HCT116 (cell line): ENCODE results near the gene AP1M2. TPM values are rescaled to one million over a fixed set of nuclear protein-coding genes. Genes with fewer than 3 reads are reported as not detected.

Experiments used
- ATAC-seq: fragments of 200-7000 bp; cut with Tn5 transposase; 2 replicates; pipeline ENCODE4 v1.9.1; 2020; ENCODE audit warnings: mild to moderate bottlenecking, moderate library complexity
- BruUV-seq: library from RNA; stranded (reverse); fragments of 400-500 nt; replicated peaks from 2 replicates; lab custom pipeline; 2021; lab: Mats Ljungman, UMichigan
- CTCF ChIA-PET: fragments of 300-600 bp; sonication (Branson Sonifier 250); formaldehyde crosslinking; loops from one replicate; lab custom pipeline; 2021; ENCODE audit warnings: antibody characterized with exemption; lab: Charles Lee
- POLR2A ChIA-PET: fragments of 300-600, 350-600 bp; sonication (Branson Sonifier 250); formaldehyde crosslinking; loops from one replicate; lab custom pipeline; 2021; ENCODE audit warnings: antibody characterized with exemption; lab: Charles Lee
- RAD21 ChIA-PET, 2 experiments: fragments of 300-600 bp; sonication (Branson Sonifier 250); formaldehyde crosslinking; loops; one replicate each; lab custom pipeline; 2023; ENCODE audit warnings: low total read pairs in 2 of 2; ENCODE audit not compliant: uncharacterized antibody in 2 of 2, unreplicated experiment in 2 of 2, low non-redundant PET in 1 of 2; lab: Charles Lee
- DNase-seq: peaks from one replicate; pipeline ENCODE4 v3.0.0-alpha.2; 2010; ENCODE audit warnings: low read depth, low spot score
- H2AFZ ChIP-seq: fragments of 200-600 bp; shearing (Covaris generic), sonication (generic); 2 replicates; pipeline ENCODE4 v1.6.1; 2017; ENCODE audit warnings: low read depth, mixed run types, mixed read lengths, antibody characterized with exemption, low read length; ENCODE audit not compliant: poor library complexity, severe bottlenecking
- H3K27ac ChIP-seq: 2 replicates; pipeline ENCODE4 v1.5.1; 2012; ENCODE audit warnings: low read depth, low read length
- H3K27me3 ChIP-seq: fragments of 200-600 bp; sonication (generic); 2 replicates; pipeline ENCODE4 v1.6.1; 2016; ENCODE audit warnings: mixed run types, low read length, mixed read lengths; ENCODE audit not compliant: insufficient read depth
- H3K36me3 ChIP-seq, 2 experiments: fragments of 200-500 bp in 1 of 2; fragments of 200-600 bp in 1 of 2; sonication (Bioruptor generic) in 1 of 2; sonication (generic) in 1 of 2; 2 replicates each; pipeline versions ENCODE4 v1.5.1 to v1.6.1; 2014 to 2016; ENCODE audit warnings: low read length in 2 of 2, inconsistent platforms in 1 of 2, mixed read lengths in 1 of 2, mixed run types in 1 of 2; ENCODE audit not compliant: insufficient read depth in 2 of 2, control insufficient read depth in 1 of 2
- H3K4me1 ChIP-seq, 2 experiments: fragments of 200-600 bp in 1 of 2; sonication (generic) in 1 of 2; 2 replicates each; pipeline versions ENCODE4 v1.5.1 to v1.6.1; 2012 to 2017; ENCODE audit warnings: low read length in 2 of 2, inconsistent platforms in 1 of 2, mild to moderate bottlenecking in 1 of 2, mixed read lengths in 1 of 2, mixed run types in 1 of 2, moderate library complexity in 1 of 2; ENCODE audit not compliant: insufficient read depth in 2 of 2, control insufficient read depth in 1 of 2
- H3K4me2 ChIP-seq: fragments of 200-600 bp; sonication (generic); 2 replicates; pipeline ENCODE4 v1.6.1; 2017; ENCODE audit warnings: mixed run types, low read length, mixed read lengths
- H3K4me3 ChIP-seq, 2 experiments: fragments of 200-600 bp in 1 of 2; sonication (generic) in 1 of 2; replicated peaks in 1 of 2; 2 replicates each; pipeline ENCODE4 v1.5.1; 2011 to 2016; ENCODE audit warnings: low read length in 2 of 2, control low read depth in 1 of 2, low read depth in 1 of 2, mild to moderate bottlenecking in 1 of 2, mixed read lengths in 1 of 2, mixed run types in 1 of 2
- H3K79me2 ChIP-seq: fragments of 200-600 bp; sonication (generic); 2 replicates; pipeline ENCODE4 v1.6.1; 2017; ENCODE audit warnings: mild to moderate bottlenecking, mixed run types, low read length, moderate library complexity, mixed read lengths; ENCODE audit not compliant: insufficient read depth
- H3K9ac ChIP-seq: fragments of 200-600 bp; sonication (generic); 2 replicates; pipeline ENCODE4 v1.6.1; 2016; ENCODE audit warnings: low read length, mixed read lengths
- H3K9me2 ChIP-seq: fragments of 200-600 bp; sonication (generic), shearing (Covaris generic); 2 replicates; pipeline ENCODE4 v1.6.1; 2017; ENCODE audit warnings: mixed run types, mild to moderate bottlenecking, moderate library complexity; ENCODE audit not compliant: insufficient read depth
- H3K9me3 ChIP-seq, 2 experiments: fragments of 200-500 bp in 1 of 2; fragments of 200-600 bp in 1 of 2; sonication (Bioruptor generic) in 1 of 2; sonication (generic) in 1 of 2; 2 replicates each; pipeline ENCODE4 v1.6.1; 2014 to 2017; ENCODE audit warnings: low read length in 2 of 2, mixed read lengths in 2 of 2, inconsistent platforms in 1 of 2, low read depth in 1 of 2, mild to moderate bottlenecking in 1 of 2, mixed run types in 1 of 2, moderate library complexity in 1 of 2; ENCODE audit not compliant: control insufficient read depth in 1 of 2, insufficient read depth in 1 of 2
- H4K20me1 ChIP-seq: fragments of 200-600 bp; sonication (generic), shearing (Covaris generic); 2 replicates; pipeline ENCODE4 v1.6.1; 2017; ENCODE audit warnings: mixed run types, mild to moderate bottlenecking, moderate library complexity; ENCODE audit not compliant: insufficient read depth
- CBX3 ChIP-seq: IDR thresholded peaks from 2 replicates; pipeline ENCODE4 v1.6.1; 2012; ENCODE audit warnings: low read depth
- CEBPB ChIP-seq: IDR thresholded peaks from 2 replicates; pipeline ENCODE4 v1.6.1; 2012; ENCODE audit warnings: low read depth
- EZH2 ChIP-seq: fragments of 200-600 bp; sonication (generic); IDR thresholded peaks from 2 replicates; pipeline ENCODE4 v1.6.1; 2017; ENCODE audit warnings: antibody characterized with exemption, mixed run types
- EZH2phosphoT487 ChIP-seq: fragments of 200-600 bp; IDR thresholded peaks from 2 replicates; pipeline ENCODE4 v1.6.1; 2018; ENCODE audit warnings: antibody characterized with exemption, borderline replicate concordance
- FOSL1 ChIP-seq: IDR thresholded peaks from 2 replicates; pipeline ENCODE4 v1.6.1; 2012; ENCODE audit warnings: low read depth
- JUND ChIP-seq: IDR thresholded peaks from 2 replicates; pipeline ENCODE4 v1.6.1; 2012
- POLR2A ChIP-seq: IDR thresholded peaks from 2 replicates; pipeline ENCODE4 v1.7.0; 2011; ENCODE audit warnings: borderline replicate concordance; ENCODE audit not compliant: insufficient read depth, insufficient read length; ENCODE audit errors: extremely low read depth
- POLR2AphosphoS5 ChIP-seq: IDR thresholded peaks from 2 replicates; pipeline ENCODE4 v1.6.1; 2011; ENCODE audit warnings: mild to moderate bottlenecking, low read depth, low read length, moderate library complexity
- SIN3A ChIP-seq: IDR thresholded peaks from 2 replicates; pipeline ENCODE4 v1.6.1; 2012; ENCODE audit warnings: low read depth
- TCF7L2 ChIP-seq: IDR thresholded peaks from 2 replicates; pipeline ENCODE4 v1.7.0; 2011; ENCODE audit warnings: borderline replicate concordance, inconsistent platforms; ENCODE audit not compliant: insufficient read depth, insufficient read length; ENCODE audit errors: extremely low read depth
- YY1 ChIP-seq: IDR thresholded peaks from 2 replicates; pipeline ENCODE4 v1.6.1; 2011; ENCODE audit warnings: low read length, low read depth, moderate library complexity, mild to moderate bottlenecking; ENCODE audit not compliant: insufficient replicate concordance; ENCODE audit errors: extremely low read depth
- ZFX ChIP-seq: fragments of 450-650 bp; IDR thresholded peaks from 2 replicates; pipeline ENCODE4 v1.6.1; 2017
- ZNF274 ChIP-seq: fragments of 200-500 bp; sonication (Bioruptor generic); IDR thresholded peaks from 2 replicates; pipeline ENCODE4 v1.6.1; 2014; ENCODE audit warnings: mild to moderate bottlenecking, low read depth, low read length, inconsistent platforms
- intact Hi-C: fragments of 100-400 bp; cut with micrococcal nuclease; formaldehyde crosslinking; loops from 2 replicates; pipeline ENCODE4 v1.10.0; 2022
- total RNA-seq: library from RNA; stranded (reverse); gene quantifications from one replicate; pipeline ENCODE4 v1.2.1, GENCODE V29; 2021; ENCODE audit not compliant: unreplicated experiment
- TF ChIP-seq, protein P1 (sequence below): IDR thresholded peaks from 2 replicates; pipeline ENCODE4 v1.6.1; 2012
- TF ChIP-seq, protein P2 (sequence below), 3 experiments: fragments of 200-600 bp in 1 of 3; sonication (generic) in 1 of 3; IDR thresholded peaks in 2 of 3; conservative IDR thresholded peaks in 1 of 3; 2 replicates each; pipeline ENCODE4 v1.5.1; 2012 to 2017; ENCODE audit warnings: low read depth in 2 of 3, low read length in 2 of 3, antibody characterized with exemption in 1 of 3, borderline replicate concordance in 1 of 3, control low read depth in 1 of 3, mild to moderate bottlenecking in 1 of 3, mixed read lengths in 1 of 3, mixed run types in 1 of 3, moderate library complexity in 1 of 3; ENCODE audit not compliant: insufficient read depth in 1 of 3
- TF ChIP-seq, protein P3 (sequence below): IDR thresholded peaks from 2 replicates; pipeline ENCODE4 v1.6.1; 2011; ENCODE audit warnings: mild to moderate bottlenecking, low read length, moderate library complexity; ENCODE audit not compliant: insufficient replicate concordance; ENCODE audit errors: extremely low read depth

The AP1M2 gene
- total RNA-seq, 1 experiment from 2014 or later: 111 TPM

- RAD21 ChIA-PET: no interaction called here
- H3K79me2 ChIP-seq: peaks cover 3% of the 10 kb centered on the region; the same call in 1 of the 2 replicates
- H3K9me3 ChIP-seq: no peaks in the 10 kb centered on the region
- no peak overlapping the region for H3K4me2 ChIP-seq
- no peak overlapping the region; the same call in 1 of the 2 replicates for H3K27ac ChIP-seq
- DNase-seq (no peak), ATAC-seq (no peak)
- no peaks in the 10 kb centered on the region for H3K9me2 ChIP-seq
- POLR2A ChIA-PET: no interaction called here
- H3K4me3 ChIP-seq: no peak overlapping the region
- H3K4me1 ChIP-seq: no peaks in the 10 kb centered on the region
- TF ChIP-seq YY1: no peak
- TF ChIP-seq ZFX: no peak
- TF ChIP-seq POLR2AphosphoS5: no peak
- TF ChIP-seq FOSL1: no peak
- no peak for TF ChIP-seq EZH2phosphoT487
- TF ChIP-seq EZH2: no peak
- TF ChIP-seq, protein P1, sequence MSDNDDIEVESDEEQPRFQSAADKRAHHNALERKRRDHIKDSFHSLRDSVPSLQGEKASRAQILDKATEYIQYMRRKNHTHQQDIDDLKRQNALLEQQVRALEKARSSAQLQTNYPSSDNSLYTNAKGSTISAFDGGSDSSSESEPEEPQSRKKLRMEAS: no peak
- no peak for TF ChIP-seq POLR2A
- no peak for TF ChIP-seq CBX3
- no peak for TF ChIP-seq SIN3A
- TF ChIP-seq, protein P2, sequence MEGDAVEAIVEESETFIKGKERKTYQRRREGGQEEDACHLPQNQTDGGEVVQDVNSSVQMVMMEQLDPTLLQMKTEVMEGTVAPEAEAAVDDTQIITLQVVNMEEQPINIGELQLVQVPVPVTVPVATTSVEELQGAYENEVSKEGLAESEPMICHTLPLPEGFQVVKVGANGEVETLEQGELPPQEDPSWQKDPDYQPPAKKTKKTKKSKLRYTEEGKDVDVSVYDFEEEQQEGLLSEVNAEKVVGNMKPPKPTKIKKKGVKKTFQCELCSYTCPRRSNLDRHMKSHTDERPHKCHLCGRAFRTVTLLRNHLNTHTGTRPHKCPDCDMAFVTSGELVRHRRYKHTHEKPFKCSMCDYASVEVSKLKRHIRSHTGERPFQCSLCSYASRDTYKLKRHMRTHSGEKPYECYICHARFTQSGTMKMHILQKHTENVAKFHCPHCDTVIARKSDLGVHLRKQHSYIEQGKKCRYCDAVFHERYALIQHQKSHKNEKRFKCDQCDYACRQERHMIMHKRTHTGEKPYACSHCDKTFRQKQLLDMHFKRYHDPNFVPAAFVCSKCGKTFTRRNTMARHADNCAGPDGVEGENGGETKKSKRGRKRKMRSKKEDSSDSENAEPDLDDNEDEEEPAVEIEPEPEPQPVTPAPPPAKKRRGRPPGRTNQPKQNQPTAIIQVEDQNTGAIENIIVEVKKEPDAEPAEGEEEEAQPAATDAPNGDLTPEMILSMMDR (IDR thresholded peaks at IDR 0.05 in 2 of 3, conservative IDR thresholded peaks at IDR 0.05 in 1 of 3; ENCODE audit: borderline replicate concordance in 1 of 3, insufficient read depth in 1 of 3, low read depth in 2 of 3, low read length in 2 of 3): no peak
- no peak for TF ChIP-seq TCF7L2
- TF ChIP-seq ZNF274: no peak
- no peak for TF ChIP-seq CEBPB
- no peak for TF ChIP-seq JUND
- TF ChIP-seq, protein P3, sequence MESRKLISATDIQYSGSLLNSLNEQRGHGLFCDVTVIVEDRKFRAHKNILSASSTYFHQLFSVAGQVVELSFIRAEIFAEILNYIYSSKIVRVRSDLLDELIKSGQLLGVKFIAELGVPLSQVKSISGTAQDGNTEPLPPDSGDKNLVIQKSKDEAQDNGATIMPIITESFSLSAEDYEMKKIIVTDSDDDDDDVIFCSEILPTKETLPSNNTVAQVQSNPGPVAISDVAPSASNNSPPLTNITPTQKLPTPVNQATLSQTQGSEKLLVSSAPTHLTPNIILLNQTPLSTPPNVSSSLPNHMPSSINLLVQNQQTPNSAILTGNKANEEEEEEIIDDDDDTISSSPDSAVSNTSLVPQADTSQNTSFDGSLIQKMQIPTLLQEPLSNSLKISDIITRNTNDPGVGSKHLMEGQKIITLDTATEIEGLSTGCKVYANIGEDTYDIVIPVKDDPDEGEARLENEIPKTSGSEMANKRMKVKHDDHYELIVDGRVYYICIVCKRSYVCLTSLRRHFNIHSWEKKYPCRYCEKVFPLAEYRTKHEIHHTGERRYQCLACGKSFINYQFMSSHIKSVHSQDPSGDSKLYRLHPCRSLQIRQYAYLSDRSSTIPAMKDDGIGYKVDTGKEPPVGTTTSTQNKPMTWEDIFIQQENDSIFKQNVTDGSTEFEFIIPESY: no peak
- no peaks in the 10 kb centered on the region for H3K27me3 ChIP-seq
- intact Hi-C loops: no loop called here
- no peak overlapping the region for H3K9ac ChIP-seq
- no peak overlapping the region for H2AFZ ChIP-seq
- no peaks in the 10 kb centered on the region for H4K20me1 ChIP-seq
- CTCF ChIA-PET: no interaction called here
- no TSS peak for BruUV-seq
- peaks cover 25 to 63% of the 10 kb centered on the region in 2 experiments; a peak in 3 of 4 replicates for H3K36me3 ChIP-seq
These were observed 31.5 kb downstream of the AP1M2 start for GRCh38 chr19:10555610-10555973.
